Endothelial cell (in vitro differentiated cells): ENCODE results near the gene ACSF2. TPM values are rescaled to one million over a fixed set of nuclear protein-coding genes. Genes with fewer than 3 reads are reported as not detected.

Experiments used
- DNase-seq: peaks from one replicate; pipeline ENCODE4 v3.0.0; 2021; ENCODE audit warnings: low spot score
- H3K27ac Mint-ChIP-seq: one replicate; pipeline ENCODE4 v1.8.0; 2021; ENCODE audit warnings: mixed read lengths, inconsistent platforms; ENCODE audit not compliant: unreplicated experiment
- H3K27me3 Mint-ChIP-seq: one replicate; pipeline ENCODE4 v1.8.0; 2021; ENCODE audit warnings: mild to moderate bottlenecking, moderate library complexity, mixed read lengths, inconsistent platforms; ENCODE audit not compliant: unreplicated experiment
- H3K36me3 Mint-ChIP-seq: one replicate; pipeline ENCODE4 v1.8.0; 2021; ENCODE audit warnings: mild to moderate bottlenecking, low read depth, mixed read lengths, inconsistent platforms; ENCODE audit not compliant: unreplicated experiment
- H3K4me1 Mint-ChIP-seq: one replicate; pipeline ENCODE4 v1.8.0; 2021; ENCODE audit warnings: mild to moderate bottlenecking, mixed read lengths, inconsistent platforms; ENCODE audit not compliant: unreplicated experiment
- H3K4me3 Mint-ChIP-seq: one replicate; pipeline ENCODE4 v1.8.0; 2021; ENCODE audit warnings: mild to moderate bottlenecking, mixed read lengths, inconsistent platforms; ENCODE audit not compliant: unreplicated experiment
- H3K9me3 Mint-ChIP-seq: one replicate; pipeline ENCODE4 v1.8.0; 2021; ENCODE audit warnings: mixed read lengths, inconsistent platforms; ENCODE audit not compliant: unreplicated experiment
- CTCF ChIP-seq: fragments of 200-600 bp; sonication (generic); IDR thresholded peaks from one replicate; pipeline ENCODE4 v1.5.0; 2021; ENCODE audit warnings: antibody characterized with exemption; ENCODE audit not compliant: unreplicated experiment
- total RNA-seq: library from RNA; stranded (reverse); fragmentation: NEBNext Ultra II Directional; extraction: Animal tissue kit (Norgen Biotek cat#: 25700); gene quantifications from one replicate; pipeline ENCODE4 v1.2.1, GENCODE V29; 2021; ENCODE audit not compliant: unreplicated experiment

ACSF2 gene
- total RNA-seq, 1 donor from 2014 or later: 51.0 TPM

- no peak overlapping the region for H3K4me3 Mint-ChIP-seq
- H3K36me3 Mint-ChIP-seq: peaks cover 10% of the 10 kb centered on the region
- H3K27ac Mint-ChIP-seq: no peak overlapping the region
- DNase-seq: no peak
- H3K27me3 Mint-ChIP-seq: peaks cover 4% of the 10 kb centered on the region
- no peaks in the 10 kb centered on the region for H3K9me3 Mint-ChIP-seq
- no peak for TF ChIP-seq CTCF
- H3K4me1 Mint-ChIP-seq: peaks cover 6% of the 10 kb centered on the region
These were observed 33.7 kb downstream of the ACSF2 start for GRCh38 chr17:50459756-50460155.

- Mint-ChIP-seq H3K27me3 (peaks cover 7% of the 10 kb centered on the region), H3K36me3 (peaks cover 10% of the 10 kb centered on the region), H3K4me1 (peaks cover 4% of the 10 kb centered on the region), H3K27ac (no peak overlapping the region), H3K9me3 (no peaks in the 10 kb centered on the region), H3K4me3 (no peak overlapping the region)
- no peak for DNase-seq
- TF ChIP-seq CTCF: no peak
These were observed 35.0 kb downstream of the ACSF2 start for GRCh38 chr17:50460831-50461526.

- Mint-ChIP-seq H3K4me3 (no peak overlapping the region), H3K27me3 (peaks cover 9% of the 10 kb centered on the region), H3K27ac (no peak overlapping the region), H3K9me3 (no peaks in the 10 kb centered on the region), H3K36me3 (peaks cover 10% of the 10 kb centered on the region), H3K4me1 (peaks cover 4% of the 10 kb centered on the region)
- no peak for DNase-seq
- TF ChIP-seq CTCF: no peak
These were observed 35.6 kb downstream of the ACSF2 start for GRCh38 chr17:50461550-50462132.

GRCh38 chr17:50462446-50462845, 36.4 kb downstream of the ACSF2 start:
- Mint-ChIP-seq H3K27me3 (peaks cover 12% of the 10 kb centered on the region), H3K4me3 (no peak overlapping the region), H3K36me3 (peaks cover 10% of the 10 kb centered on the region), H3K27ac (no peak overlapping the region), H3K4me1 (peaks cover 4% of the 10 kb centered on the region), H3K9me3 (no peaks in the 10 kb centered on the region)
- TF ChIP-seq CTCF: no peak
- no peak for DNase-seq

GRCh38 chr17:50464121-50464520, 38.1 kb downstream of the ACSF2 start:
- H3K27ac Mint-ChIP-seq: no peak overlapping the region

More at GRCh38 chr17:50464121-50464520, 38.1 kb downstream of the ACSF2 start:
- Mint-ChIP-seq H3K4me1 (peaks cover 5% of the 10 kb centered on the region), H3K27me3 (peaks cover 16% of the 10 kb centered on the region), H3K4me3 (no peak overlapping the region), H3K36me3 (peaks cover 7% of the 10 kb centered on the region), H3K9me3 (no peaks in the 10 kb centered on the region)
- no peak for DNase-seq
- no peak for TF ChIP-seq CTCF
